Breast epithelium (tissue), 3 donors: Measurements from ENCODE around the gene DCHS2.

Experiments
- CTCF ChIP-seq, 3 donors: fragments of 450-650 bp; IDR thresholded peaks; one replicate each; pipeline ENCODE4 v1.5.1; 2016 to 2017; ENCODE audit warnings: antibody characterized with exemption in 3 of 3, mild to moderate bottlenecking in 3 of 3, moderate library complexity in 3 of 3
- POLR2A ChIP-seq: fragments of 450-650 bp; IDR thresholded peaks from one replicate; pipeline ENCODE4 v1.6.1; 2016; ENCODE audit warnings: antibody characterized with exemption, mild to moderate bottlenecking, moderate library complexity
- POLR2AphosphoS5 ChIP-seq, 3 donors: sonication (generic); formaldehyde crosslinking; IDR thresholded peaks; one replicate each; pipeline ENCODE4 v1.6.1; 2017; ENCODE audit warnings: antibody characterized with exemption in 3 of 3

DNA sequence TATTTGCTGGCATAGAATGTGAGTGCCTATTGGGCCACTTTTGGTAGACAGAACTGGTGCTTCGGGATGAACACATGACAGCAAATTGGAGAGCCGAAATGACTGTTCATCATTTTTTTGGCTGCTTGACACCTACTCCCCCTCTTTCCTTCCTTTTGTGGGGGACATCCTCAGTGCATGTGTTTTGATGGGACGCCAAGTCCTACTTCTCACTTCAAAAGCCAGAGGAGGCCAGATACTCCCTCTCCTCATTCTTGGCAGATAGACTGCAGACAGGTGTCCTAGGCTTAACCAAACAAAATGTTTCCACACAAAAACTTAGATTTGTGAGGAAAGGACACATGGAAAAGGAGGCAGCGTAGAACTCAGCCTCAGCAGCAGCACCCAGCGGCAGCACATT is 62.4 kb downstream of the DCHS2 start:
- TF ChIP-seq CTCF (IDR thresholded peaks at IDR 0.05) = no peak
- no peak for TF ChIP-seq POLR2A
- TF ChIP-seq POLR2AphosphoS5 (IDR thresholded peaks at IDR 0.05) = no peak
